HepG2 (cell line): ENCODE results near the gene HMCN2.

ENCODE experiments used
- CHD2 ChIP-seq: IDR thresholded peaks from 2 replicates; pipeline ENCODE4 v1.6.1; 2011; ENCODE audit warnings: low read depth, low read length, improper control_type of control experiment
- CTCF ChIP-seq: sonication (generic); formaldehyde crosslinking; IDR thresholded peaks from 2 replicates; pipeline ENCODE4 v1.5.0; 2020; ENCODE audit warnings: mild to moderate bottlenecking, missing genetic modification reagents, moderate library complexity
- HMG20B ChIP-seq: conservative IDR thresholded peaks from 2 replicates; pipeline ENCODE4 v1.6.1; 2016; ENCODE audit warnings: missing genetic modification reagents, missing compliant biosample characterization
- SP1 ChIP-seq, 2 experiments: fragments of 450-650 bp in 1 of 2; sonication (generic) in 1 of 2; formaldehyde crosslinking in 1 of 2; IDR thresholded peaks; 2 replicates each; pipeline versions ENCODE4 v1.4.0 to v1.6.1; 2016 to 2020; ENCODE audit warnings: missing genetic modification reagents in 1 of 2
- ZHX1 ChIP-seq: sonication (generic); formaldehyde crosslinking; IDR thresholded peaks from 2 replicates; pipeline ENCODE4 v1.8.1; 2022; ENCODE audit warnings: low read depth, mild to moderate bottlenecking, missing genetic modification reagents

GRCh38 chr9:130220352-130220751 lies 45.2 kb upstream of the HMCN2 start:
- no peak for TF ChIP-seq HMG20B
- no peak for TF ChIP-seq CTCF
- TF ChIP-seq SP1 (IDR thresholded peaks at IDR 0.05), result no peak
- no peak for TF ChIP-seq SP1 (CRISPR knock-in tag; IDR thresholded peaks at IDR 0.05)
- no peak for TF ChIP-seq CHD2
- TF ChIP-seq ZHX1, result no peak
